T-helper 1 cell treated with Interleukin-12 subunit alpha and Interleukin-12 subunit beta and Interleukin-4 antibody, amounts not matched to agents 30 ng/mL and 1 ng/mL, for 36 hours (primary cell): ENCODE measurements around the gene GRIN2C. TPM values are rescaled to one million over a fixed set of nuclear protein-coding genes. Genes with fewer than 3 reads are reported as not detected.

Source experiments
- intact Hi-C: fragments of 100-400 bp; cut with micrococcal nuclease; formaldehyde crosslinking; loops from one replicate; pipeline ENCODE4 v1.15.1; 2024
- total RNA-seq: library from RNA; stranded (reverse); gene quantifications from 2 replicates; pipeline ENCODE4 v1.2.3, GENCODE V29; 2022

The GRIN2C gene
- total RNA-seq, 1 donor from 2014 or later = 0.49 TPM

DNA sequence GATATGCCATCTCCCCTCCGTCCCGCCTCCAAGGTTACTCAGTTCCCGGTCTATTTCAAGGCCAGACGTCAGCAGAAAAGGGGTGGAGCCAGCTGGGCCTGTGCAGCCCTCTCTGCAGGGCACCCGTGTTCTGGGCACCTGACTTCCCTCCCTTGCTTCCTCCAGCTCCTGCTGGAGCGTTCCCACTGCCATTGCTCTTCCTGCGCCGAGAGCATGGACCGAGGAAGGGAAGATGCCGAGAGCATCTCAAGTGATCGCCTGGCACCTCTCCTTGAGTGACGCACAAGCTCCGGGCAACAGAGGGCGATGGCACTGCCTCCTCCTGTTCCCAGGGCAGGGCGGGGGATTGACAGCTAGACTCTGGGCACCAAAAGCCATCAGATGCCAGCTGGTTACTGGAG lies 54.1 kb downstream of the GRIN2C start:
- intact Hi-C loops = no loop called here

DNA sequence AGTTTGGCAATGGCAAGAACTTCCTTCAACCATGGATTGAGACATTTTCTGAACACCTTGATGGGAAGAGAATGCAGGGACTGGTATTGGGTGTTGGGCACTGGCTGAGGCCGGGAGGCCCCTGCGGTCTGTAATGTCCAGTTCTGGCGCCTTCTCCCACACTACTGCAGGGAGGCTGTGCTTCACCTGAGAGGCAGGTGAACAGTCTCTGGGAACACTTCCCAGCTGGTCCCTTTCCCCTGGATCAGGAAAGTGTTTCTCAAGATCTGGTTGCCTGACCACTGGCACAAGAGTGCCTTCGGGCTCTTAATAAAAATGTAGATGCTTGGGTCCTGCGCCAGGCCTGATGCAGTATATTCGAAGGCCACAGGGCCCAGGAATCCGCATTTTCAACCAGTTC lies 55.0 kb downstream of the GRIN2C start:
- intact Hi-C loops = no loop called here

DNA sequence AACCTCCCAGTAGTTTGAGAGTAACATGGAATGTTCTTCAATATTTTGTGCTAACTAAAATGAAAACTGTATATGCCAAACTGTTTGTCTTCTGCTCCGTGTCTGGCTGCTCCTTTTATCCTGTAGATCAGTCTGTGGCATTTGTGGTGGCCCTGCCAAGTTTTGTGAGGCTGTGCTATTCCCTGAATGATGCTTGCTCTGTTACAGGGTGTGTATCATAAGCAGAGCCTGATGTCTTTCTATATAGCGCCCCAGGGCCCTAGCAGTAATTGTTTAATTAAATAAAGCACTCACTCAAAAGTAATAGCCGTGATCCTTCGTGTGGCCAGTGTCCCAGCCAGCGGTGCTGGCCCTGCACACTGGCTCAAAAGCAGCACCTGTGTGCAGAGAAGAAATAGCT lies 55.7 kb downstream of the GRIN2C start:
- intact Hi-C loops = no loop called here

DNA sequence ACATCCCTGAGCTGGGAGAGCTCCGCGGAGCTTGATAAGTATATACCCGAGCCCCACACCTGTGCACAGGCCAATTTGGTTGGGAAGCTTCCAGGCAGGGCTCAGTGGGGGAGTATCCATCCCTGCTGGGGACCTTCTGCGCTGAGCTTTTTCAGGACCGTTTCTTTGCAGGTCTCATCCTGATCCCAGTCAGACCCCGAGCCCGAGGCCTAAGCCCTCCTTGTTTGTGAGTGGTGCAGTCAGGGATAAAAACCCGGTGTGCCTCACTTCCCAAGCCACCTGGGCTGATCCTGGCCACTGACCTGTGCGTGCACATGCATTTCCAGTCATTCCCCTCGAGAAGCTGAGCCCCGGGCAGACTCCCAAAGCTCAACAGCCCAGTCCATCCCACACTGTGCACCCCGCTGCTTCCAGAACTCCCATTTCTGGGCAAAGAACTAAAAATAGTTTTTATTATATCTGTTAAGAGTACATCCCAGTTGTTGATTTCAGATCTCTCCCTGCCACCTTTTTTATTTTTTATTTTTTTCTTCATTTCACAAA lies 56.2 kb downstream of the GRIN2C start:
- intact Hi-C loops = no loop called here

DNA sequence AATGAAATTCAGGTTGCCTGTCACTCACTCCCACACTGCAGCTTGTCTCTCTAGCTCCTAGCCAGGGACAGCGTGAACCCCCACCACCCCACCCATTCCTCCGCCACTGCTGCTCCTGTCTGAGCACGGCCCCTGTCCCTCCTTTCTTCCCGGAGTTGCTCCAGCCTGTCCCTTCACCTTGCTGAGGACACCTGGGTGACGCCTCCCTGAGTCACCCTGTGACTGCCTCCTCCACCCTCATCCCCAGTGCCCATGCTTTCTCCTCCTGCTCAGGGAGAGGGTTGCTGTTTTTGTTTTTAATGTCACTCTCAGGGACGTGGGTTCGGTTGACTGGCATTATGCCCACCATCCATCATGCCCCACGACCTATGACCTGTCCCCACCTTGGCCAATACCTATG lies 57.8 kb downstream of the GRIN2C start:
- intact Hi-C loops = no loop called here

DNA sequence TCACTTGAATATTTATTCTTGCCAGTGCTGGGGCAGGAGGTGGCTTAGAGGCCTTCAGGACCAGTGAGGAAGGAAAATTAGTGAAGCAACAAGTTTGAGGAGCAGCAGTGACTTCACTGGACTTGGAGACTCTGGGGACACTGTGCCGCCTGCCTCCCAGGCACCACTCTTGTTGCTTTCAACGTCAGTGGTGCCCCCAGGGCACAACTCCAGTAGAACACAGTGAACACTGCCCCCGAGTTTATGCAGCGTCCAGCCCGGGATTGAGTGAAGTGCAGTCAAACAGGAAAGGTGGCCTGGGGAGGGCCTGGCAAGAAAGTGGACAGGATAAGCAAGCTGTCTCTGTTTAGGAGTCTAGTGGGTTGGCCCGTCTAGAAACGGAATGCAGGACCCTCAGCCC lies 59.2 kb downstream of the GRIN2C start:
- intact Hi-C loops = no loop called here

DNA sequence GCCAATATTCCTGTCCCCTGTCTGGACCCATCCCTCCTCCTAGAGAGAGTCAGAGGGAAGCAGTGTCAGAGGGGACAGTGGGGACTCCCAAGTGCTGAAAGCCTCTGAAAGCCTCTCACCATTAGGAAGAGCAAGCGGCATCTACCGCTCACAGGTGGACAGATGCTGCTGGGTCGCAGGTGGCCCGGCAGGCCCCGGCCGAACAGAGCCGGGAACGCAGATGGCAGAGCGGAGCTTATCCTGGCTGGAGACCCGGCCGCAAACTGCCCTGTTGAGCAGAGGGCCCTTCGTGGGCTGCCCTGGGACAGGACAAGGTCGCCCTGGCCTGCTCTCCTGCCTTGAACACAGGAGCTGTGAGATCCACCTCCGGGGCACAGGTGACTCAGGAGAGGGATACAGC lies 60.6 kb downstream of the GRIN2C start:
- intact Hi-C loops = no loop called here

DNA sequence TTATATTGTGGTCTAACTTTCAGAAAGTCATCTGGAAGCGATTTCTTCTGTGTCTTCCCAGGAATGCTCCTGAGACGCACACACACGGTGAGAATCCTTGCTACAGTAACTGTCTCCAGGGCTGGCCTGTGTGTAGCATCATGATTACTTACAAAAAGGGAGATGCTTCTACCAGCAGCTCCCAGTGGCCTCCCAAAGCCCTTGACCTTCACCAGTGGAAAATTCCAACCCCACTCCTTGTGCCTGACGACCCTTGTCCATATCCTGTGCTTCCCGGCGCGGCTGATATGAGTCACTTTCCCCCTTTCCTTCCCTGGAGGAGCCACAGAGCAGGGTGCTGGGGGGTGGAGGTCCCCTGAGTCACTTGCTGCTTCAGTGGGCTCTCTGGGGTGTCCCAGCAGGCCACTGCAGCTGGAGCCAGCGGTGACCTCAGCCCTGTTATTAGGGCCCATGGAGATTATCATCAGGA lies 61.4 kb downstream of the GRIN2C start:
- intact Hi-C loops = no loop called here

DNA sequence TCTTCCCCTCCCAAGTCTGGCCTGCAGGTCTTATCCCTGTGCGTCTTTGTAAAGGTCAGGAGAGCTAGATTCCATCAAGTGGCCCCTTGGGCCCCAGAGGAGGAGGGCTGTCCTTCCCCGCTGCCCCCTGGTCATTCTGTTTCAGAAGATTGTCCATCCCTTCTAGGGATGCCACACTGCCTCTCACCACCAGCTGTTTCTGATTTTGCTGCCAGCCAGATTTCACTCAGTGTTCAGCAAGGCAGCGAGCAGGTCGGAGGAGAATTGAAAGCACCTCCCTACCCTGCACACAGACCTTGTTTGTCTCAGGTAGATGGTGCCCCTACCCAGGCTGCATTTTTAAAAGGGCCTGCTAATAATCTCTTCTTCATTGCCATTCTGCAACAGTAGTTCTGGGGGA lies 61.9 kb downstream of the GRIN2C start:
- intact Hi-C loops = no loop called here

DNA sequence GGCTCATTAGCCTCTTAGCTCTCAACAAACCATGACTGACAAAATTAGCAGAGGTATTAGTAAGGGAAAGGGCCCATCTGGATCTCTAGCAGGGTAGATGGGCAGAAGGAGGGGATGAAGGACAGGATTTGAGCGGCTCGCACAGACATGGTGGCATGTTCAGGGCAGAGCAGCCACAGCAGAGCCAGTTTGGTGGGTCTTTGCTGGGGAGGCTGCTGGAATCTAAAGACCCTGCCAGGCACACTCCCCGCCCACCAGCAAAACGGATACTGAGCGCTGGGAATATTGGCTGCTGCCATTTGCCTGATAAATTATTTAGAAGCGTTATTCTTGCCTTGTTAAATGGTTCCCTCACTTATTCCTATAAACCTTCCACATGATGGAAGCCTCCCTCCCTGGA lies 62.8 kb downstream of the GRIN2C start:
- intact Hi-C loops = no loop called here

DNA sequence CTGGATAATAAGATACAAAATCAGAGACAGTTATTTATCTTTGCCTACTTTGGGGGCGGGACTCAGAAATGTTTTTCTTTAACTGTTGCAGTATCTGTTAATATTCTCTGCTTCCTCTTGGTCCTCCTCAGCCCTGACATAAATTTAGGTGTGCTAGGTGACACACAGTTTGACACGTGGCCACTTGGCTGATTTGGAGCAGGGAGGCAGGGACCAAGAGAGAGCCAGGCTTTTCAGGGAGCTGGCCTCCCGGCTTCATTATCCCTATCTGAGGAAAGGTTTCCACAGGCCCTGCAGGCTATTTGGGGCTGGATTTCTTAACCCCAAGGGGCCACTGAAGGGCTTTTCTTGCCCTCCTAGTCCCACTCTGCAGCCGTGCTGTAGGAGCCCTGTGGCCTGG lies 63.5 kb downstream of the GRIN2C start:
- intact Hi-C loops = no loop called here

DNA sequence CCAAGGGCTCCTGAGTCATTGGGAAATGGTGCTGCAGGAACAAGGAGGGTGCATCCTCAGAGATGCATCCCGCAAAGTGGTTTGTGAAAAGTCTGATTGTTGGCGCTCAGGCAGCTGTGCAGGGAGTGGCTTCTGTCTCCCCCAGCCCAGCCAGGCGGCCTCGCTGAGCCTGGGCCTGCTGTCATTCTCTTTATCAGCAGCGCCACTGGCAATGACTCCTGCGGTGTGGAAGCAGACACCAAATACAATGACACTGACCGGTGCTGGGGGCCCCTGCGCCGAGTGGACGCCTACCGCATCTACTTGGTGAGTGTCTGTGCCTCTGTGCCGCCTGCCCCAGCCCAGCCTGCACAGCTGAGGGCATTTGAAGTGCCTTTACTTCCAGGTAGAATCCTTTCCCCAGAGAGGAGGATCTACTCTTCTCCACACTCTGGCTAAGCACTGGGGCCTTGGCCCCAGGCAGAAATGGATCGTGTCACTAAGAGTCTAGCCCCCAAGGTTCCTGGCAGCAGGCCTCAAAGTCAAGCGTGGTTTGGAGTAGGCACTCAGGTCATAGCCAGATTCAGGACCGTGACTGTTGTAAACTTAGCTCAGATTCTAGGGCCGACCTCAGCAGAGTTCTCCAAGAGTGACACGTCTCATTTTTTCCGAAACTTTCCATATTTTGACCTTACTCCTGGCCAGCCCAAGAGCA lies 64.2 kb downstream of the GRIN2C start:
- intact Hi-C loops = no loop called here

DNA sequence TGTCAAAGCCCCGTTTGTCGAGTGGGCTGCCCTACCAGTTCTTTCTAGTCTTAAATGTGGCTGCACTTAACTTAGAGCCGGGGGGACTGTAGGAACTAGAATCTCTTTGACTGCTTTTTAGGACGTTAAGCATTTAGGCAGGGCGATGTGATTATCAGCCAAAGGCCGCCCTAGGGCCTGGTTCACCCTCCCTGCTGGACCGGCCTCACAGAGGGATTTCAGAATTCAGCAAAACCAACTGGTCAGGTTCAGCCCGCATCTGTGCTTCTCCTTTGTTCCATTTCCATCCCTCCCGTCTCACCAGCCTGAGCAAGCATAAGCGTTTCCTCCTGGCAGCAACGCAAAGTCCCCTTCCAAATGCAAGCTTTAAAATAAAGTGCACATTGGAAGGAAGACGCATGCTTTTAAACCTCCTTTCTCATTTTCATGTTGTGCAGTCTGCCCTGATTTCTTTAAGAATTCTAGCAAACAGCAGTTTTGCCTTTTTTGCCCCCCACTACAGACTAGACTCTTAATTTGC lies 67.0 kb downstream of the GRIN2C start:
- intact Hi-C loops = no loop called here

Other genes starting within 250 kb of the GRIN2C start
- not detected in 2 replicates for gene CD300E, start 236.1 kb downstream of the GRIN2C start, total RNA-seq
- gene CD300LF, start 147.0 kb downstream of the GRIN2C start, total RNA-seq = not detected in 2 replicates
- gene RAB37, start 122.6 kb downstream of the GRIN2C start, total RNA-seq = 50.4 and 56.8 TPM in 2 replicates
- 308 TPM in 2 replicates for gene NHERF1, start 111.3 kb downstream of the GRIN2C start, total RNA-seq
- gene NAT9, start 83.5 kb downstream of the GRIN2C start, total RNA-seq = 37.4 and 40.9 TPM in 2 replicates
- gene FDXR, start 13.1 kb upstream of the GRIN2C start, total RNA-seq = 37.3 and 40.6 TPM in 2 replicates
- gene FADS6, start 33.7 kb upstream of the GRIN2C start, total RNA-seq = not detected in 2 replicates
- gene USH1G, start 63.4 kb upstream of the GRIN2C start, total RNA-seq = not detected in 2 replicates
- not detected in 2 replicates for gene OTOP2, start 64.4 kb upstream of the GRIN2C start, total RNA-seq
- not detected in 2 replicates for gene OTOP3, start 76.0 kb upstream of the GRIN2C start, total RNA-seq
- 0.61 and 1.2 TPM in 2 replicates for gene HID1, start 112.9 kb upstream of the GRIN2C start, total RNA-seq
- gene CDR2L, start 127.7 kb upstream of the GRIN2C start, total RNA-seq = 0.20 and 0.24 TPM in 2 replicates
- gene MRPL58, start 152.8 kb upstream of the GRIN2C start, total RNA-seq = 43.1 and 43.3 TPM in 2 replicates
- gene ATP5PD, start 187.1 kb upstream of the GRIN2C start, total RNA-seq = 186 and 190 TPM in 2 replicates
- 19.3 and 20.3 TPM in 2 replicates for gene KCTD2, start 187.3 kb upstream of the GRIN2C start, total RNA-seq
- gene SLC16A5, start 228.1 kb upstream of the GRIN2C start, total RNA-seq = 7.6 and 7.8 TPM in 2 replicates